ENCODE data around the gene WDFY4. TPM values are rescaled to one million over a fixed set of nuclear protein-coding genes. Genes with fewer than 3 reads are reported as not detected.

The WDFY4 gene
- total RNA-seq, 2 donors from 2014 or later = 2.1 to 10.1 TPM

GRCh38 chr10:48722153-48723145 lies 37.8 kb downstream of the WDFY4 start:
- no peaks in the 10 kb centered on the region for H3K9me3 ChIP-seq (ENCODE audit: control insufficient read depth, low read length, poor library complexity, severe bottlenecking)
- DNase-seq (no peak), ATAC-seq (no peak)
- Mint-ChIP-seq H3K4me1 (no peaks in the 10 kb centered on the region), H3K4me3 (no peak overlapping the region), H3K27ac (no peak overlapping the region), H3K36me3 (ENCODE audit: low read depth) (no peaks in the 10 kb centered on the region), H3K27me3 (peaks cover 19% of the 10 kb centered on the region)

- Mint-ChIP-seq H3K4me1 (no peaks in the 10 kb centered on the region), H3K36me3 (ENCODE audit: low read depth) (no peaks in the 10 kb centered on the region), H3K27ac (no peak overlapping the region), H3K4me3 (no peak overlapping the region), H3K27me3 (peaks cover 20% of the 10 kb centered on the region)
- no peaks in the 10 kb centered on the region for H3K9me3 ChIP-seq (ENCODE audit: control insufficient read depth, low read length, poor library complexity, severe bottlenecking)
- ATAC-seq = no peak
- no peak for DNase-seq
These were observed 39.5 kb downstream of the WDFY4 start for GRCh38 chr10:48724127-48724526.

- DNase-seq (no peak), ATAC-seq (no peak)
- no peaks in the 10 kb centered on the region for H3K9me3 ChIP-seq (ENCODE audit: control insufficient read depth, low read length, poor library complexity, severe bottlenecking)
- Mint-ChIP-seq H3K36me3 (ENCODE audit: low read depth) (no peaks in the 10 kb centered on the region), H3K4me1 (no peaks in the 10 kb centered on the region), H3K27ac (no peak overlapping the region), H3K4me3 (no peak overlapping the region), H3K27me3 (peaks cover 33% of the 10 kb centered on the region)
These were observed 41.0 kb downstream of the WDFY4 start for GRCh38 chr10:48725708-48726107.

GRCh38 chr10:48727866-48728265 lies 43.2 kb downstream of the WDFY4 start:
- H3K9me3 ChIP-seq (ENCODE audit: control insufficient read depth, low read length, poor library complexity, severe bottlenecking) = no peaks in the 10 kb centered on the region
- H3K27ac Mint-ChIP-seq = no peak overlapping the region
- no peaks in the 10 kb centered on the region for H3K36me3 Mint-ChIP-seq (ENCODE audit: low read depth)
- H3K4me1 Mint-ChIP-seq = no peaks in the 10 kb centered on the region
- H3K4me3 Mint-ChIP-seq = no peak overlapping the region
- ATAC-seq (no peak), DNase-seq (no peak)
- H3K27me3 Mint-ChIP-seq = peaks cover 33% of the 10 kb centered on the region

GRCh38 chr10:48729222-48729621 lies 44.5 kb downstream of the WDFY4 start:
- ATAC-seq = no peak
- Mint-ChIP-seq H3K27me3 (peaks cover 35% of the 10 kb centered on the region), H3K4me1 (no peaks in the 10 kb centered on the region), H3K4me3 (no peak overlapping the region), H3K27ac (no peak overlapping the region), H3K36me3 (ENCODE audit: low read depth) (no peaks in the 10 kb centered on the region)
- no peaks in the 10 kb centered on the region for H3K9me3 ChIP-seq (ENCODE audit: control insufficient read depth, low read length, poor library complexity, severe bottlenecking)
- DNase-seq = no peak

- Mint-ChIP-seq H3K4me1 (no peaks in the 10 kb centered on the region), H3K27me3 (peaks cover 27% of the 10 kb centered on the region), H3K36me3 (ENCODE audit: low read depth) (no peaks in the 10 kb centered on the region)
These were observed 45.3 kb downstream of the WDFY4 start for GRCh38 chr10:48729941-48730457.

GRCh38 chr10:48731141-48731540 lies 46.5 kb downstream of the WDFY4 start:
- no peaks in the 10 kb centered on the region for H3K9me3 ChIP-seq (ENCODE audit: control insufficient read depth, low read length, poor library complexity, severe bottlenecking)
- no peak for DNase-seq
- Mint-ChIP-seq H3K4me3 (no peak overlapping the region), H3K36me3 (ENCODE audit: low read depth) (no peaks in the 10 kb centered on the region), H3K27me3 (peaks cover 25% of the 10 kb centered on the region), H3K4me1 (no peaks in the 10 kb centered on the region), H3K27ac (no peak overlapping the region)
- no peak for ATAC-seq

More at GRCh38 chr10:48729941-48730457, 45.3 kb downstream of the WDFY4 start:
- Mint-ChIP-seq H3K27ac (no peak overlapping the region), H3K4me3 (no peak overlapping the region)
- H3K9me3 ChIP-seq (ENCODE audit: control insufficient read depth, low read length, poor library complexity, severe bottlenecking) = no peaks in the 10 kb centered on the region
- ATAC-seq (no peak), DNase-seq (no peak)

GRCh38 chr10:48731654-48732053 lies 47.0 kb downstream of the WDFY4 start:
- no peak overlapping the region for H3K4me3 Mint-ChIP-seq
- no peak overlapping the region for H3K27ac Mint-ChIP-seq
- H3K9me3 ChIP-seq (ENCODE audit: control insufficient read depth, low read length, poor library complexity, severe bottlenecking) = no peaks in the 10 kb centered on the region
- H3K27me3 Mint-ChIP-seq = peaks cover 25% of the 10 kb centered on the region
- ATAC-seq (no peak), DNase-seq (no peak)
- H3K4me1 Mint-ChIP-seq = no peaks in the 10 kb centered on the region
- H3K36me3 Mint-ChIP-seq (ENCODE audit: low read depth) = no peaks in the 10 kb centered on the region

GRCh38 chr10:48733329-48733728 lies 48.7 kb downstream of the WDFY4 start:
- Mint-ChIP-seq H3K27ac (no peak overlapping the region), H3K36me3 (ENCODE audit: low read depth) (no peaks in the 10 kb centered on the region), H3K4me1 (no peaks in the 10 kb centered on the region), H3K27me3 (peaks cover 32% of the 10 kb centered on the region), H3K4me3 (no peak overlapping the region)
- ATAC-seq (no peak), DNase-seq (no peak)
- no peaks in the 10 kb centered on the region for H3K9me3 ChIP-seq (ENCODE audit: control insufficient read depth, low read length, poor library complexity, severe bottlenecking)

- Mint-ChIP-seq H3K27me3 (peaks cover 26% of the 10 kb centered on the region), H3K4me1 (no peaks in the 10 kb centered on the region), H3K36me3 (ENCODE audit: low read depth) (no peaks in the 10 kb centered on the region), H3K27ac (no peak overlapping the region), H3K4me3 (no peak overlapping the region)
- H3K9me3 ChIP-seq (ENCODE audit: control insufficient read depth, low read length, poor library complexity, severe bottlenecking) = no peaks in the 10 kb centered on the region
- no peak for DNase-seq
- ATAC-seq = no peak
These were observed 51.2 kb downstream of the WDFY4 start for GRCh38 chr10:48735836-48736390.

GRCh38 chr10:48736596-48736995 lies 51.9 kb downstream of the WDFY4 start:
- Mint-ChIP-seq H3K4me1 (no peaks in the 10 kb centered on the region), H3K27ac (no peak overlapping the region), H3K36me3 (ENCODE audit: low read depth) (no peaks in the 10 kb centered on the region), H3K27me3 (peaks cover 26% of the 10 kb centered on the region), H3K4me3 (no peak overlapping the region)
- H3K9me3 ChIP-seq (ENCODE audit: control insufficient read depth, low read length, poor library complexity, severe bottlenecking) = no peaks in the 10 kb centered on the region
- no peak for DNase-seq
- ATAC-seq = no peak

GRCh38 chr10:48737886-48738285 lies 53.2 kb downstream of the WDFY4 start:
- H3K27ac Mint-ChIP-seq = no peak overlapping the region

GRCh38 chr10:48739170-48739569 lies 54.5 kb downstream of the WDFY4 start:
- Mint-ChIP-seq H3K4me3 (no peak overlapping the region), H3K27me3 (peaks cover 29% of the 10 kb centered on the region), H3K36me3 (ENCODE audit: low read depth) (no peaks in the 10 kb centered on the region), H3K27ac (no peak overlapping the region), H3K4me1 (no peaks in the 10 kb centered on the region)
- H3K9me3 ChIP-seq (ENCODE audit: control insufficient read depth, low read length, poor library complexity, severe bottlenecking) = no peaks in the 10 kb centered on the region
- DNase-seq (no peak), ATAC-seq (no peak)

More at GRCh38 chr10:48737886-48738285, 53.2 kb downstream of the WDFY4 start:
- no peaks in the 10 kb centered on the region for H3K9me3 ChIP-seq (ENCODE audit: control insufficient read depth, low read length, poor library complexity, severe bottlenecking)
- peaks cover 31% of the 10 kb centered on the region for H3K27me3 Mint-ChIP-seq
- ATAC-seq (no peak), DNase-seq (no peak)
- no peaks in the 10 kb centered on the region for H3K36me3 Mint-ChIP-seq (ENCODE audit: low read depth)
- H3K4me1 Mint-ChIP-seq = no peaks in the 10 kb centered on the region
- no peak overlapping the region for H3K4me3 Mint-ChIP-seq
